SH-SY5Y (cell line): Measurements from ENCODE around the gene ATM.

Experiments used
- GATA2 ChIP-seq: IDR thresholded peaks from 2 replicates; pipeline ENCODE4 v1.6.1; 2011; ENCODE audit warnings: mild to moderate bottlenecking, low read depth, low read length
- GATA3 ChIP-seq: IDR thresholded peaks from 2 replicates; pipeline ENCODE4 v1.6.1; 2011; ENCODE audit warnings: low read depth, mild to moderate bottlenecking, low read length, moderate library complexity

DNA sequence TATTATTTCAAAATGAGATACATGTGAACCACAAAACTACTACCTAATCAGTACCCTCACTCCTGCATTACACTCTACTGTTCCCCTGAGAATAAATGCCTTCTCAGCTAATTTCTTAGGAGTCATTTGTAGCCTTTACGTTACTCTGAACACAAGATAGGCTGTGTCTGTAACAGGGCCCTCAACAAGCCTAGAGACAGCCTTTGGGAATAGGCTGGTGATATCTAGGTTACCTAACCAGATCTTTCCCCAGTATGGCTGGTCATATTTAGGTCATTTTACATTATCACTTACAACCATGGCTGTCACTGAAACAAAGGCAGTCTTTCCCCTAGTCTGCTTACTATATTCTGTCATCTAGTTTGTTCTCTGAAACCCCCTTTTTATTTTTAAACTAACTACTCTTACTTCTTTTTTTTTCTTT, 14.2 kb downstream of the ATM start:
- TF ChIP-seq GATA3 (no peak), GATA2 (no peak)
